ENCODE data around the gene GPRC5D. TPM values are rescaled to one million over a fixed set of nuclear protein-coding genes. Genes with fewer than 3 reads are reported as not detected.

Gene GPRC5D
- total and polyA plus RNA-seq, 7 donors: not detected

DNA sequence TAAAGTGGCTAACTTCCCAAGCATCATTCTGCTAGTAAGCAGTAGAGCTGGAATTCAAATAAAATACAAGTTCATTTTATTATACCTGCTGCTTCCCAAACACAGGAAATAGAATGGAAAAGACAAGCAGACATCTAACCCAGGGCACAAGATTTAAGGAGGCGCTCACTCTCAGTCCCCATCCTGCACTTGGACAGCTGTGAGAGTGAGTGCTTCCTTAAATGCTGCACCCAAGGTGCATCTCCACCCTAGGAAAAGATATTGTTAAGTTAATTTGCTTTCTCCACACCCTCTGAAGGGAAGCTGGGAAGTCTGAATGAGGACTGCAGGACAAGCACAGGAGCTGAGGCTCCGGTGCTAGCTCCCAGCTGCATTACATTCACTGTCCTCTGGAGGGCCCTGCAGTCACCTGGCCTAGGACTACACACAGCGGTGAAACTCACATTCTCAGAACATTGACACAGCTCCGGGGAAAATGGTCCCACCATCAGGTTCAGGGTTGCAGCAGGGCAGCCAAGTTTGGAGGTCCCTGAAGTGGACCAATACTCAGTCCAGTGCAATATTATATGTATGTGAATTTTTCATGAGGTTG, 33.9 kb upstream of the GPRC5D start:
- TF ChIP-seq, protein P1, sequence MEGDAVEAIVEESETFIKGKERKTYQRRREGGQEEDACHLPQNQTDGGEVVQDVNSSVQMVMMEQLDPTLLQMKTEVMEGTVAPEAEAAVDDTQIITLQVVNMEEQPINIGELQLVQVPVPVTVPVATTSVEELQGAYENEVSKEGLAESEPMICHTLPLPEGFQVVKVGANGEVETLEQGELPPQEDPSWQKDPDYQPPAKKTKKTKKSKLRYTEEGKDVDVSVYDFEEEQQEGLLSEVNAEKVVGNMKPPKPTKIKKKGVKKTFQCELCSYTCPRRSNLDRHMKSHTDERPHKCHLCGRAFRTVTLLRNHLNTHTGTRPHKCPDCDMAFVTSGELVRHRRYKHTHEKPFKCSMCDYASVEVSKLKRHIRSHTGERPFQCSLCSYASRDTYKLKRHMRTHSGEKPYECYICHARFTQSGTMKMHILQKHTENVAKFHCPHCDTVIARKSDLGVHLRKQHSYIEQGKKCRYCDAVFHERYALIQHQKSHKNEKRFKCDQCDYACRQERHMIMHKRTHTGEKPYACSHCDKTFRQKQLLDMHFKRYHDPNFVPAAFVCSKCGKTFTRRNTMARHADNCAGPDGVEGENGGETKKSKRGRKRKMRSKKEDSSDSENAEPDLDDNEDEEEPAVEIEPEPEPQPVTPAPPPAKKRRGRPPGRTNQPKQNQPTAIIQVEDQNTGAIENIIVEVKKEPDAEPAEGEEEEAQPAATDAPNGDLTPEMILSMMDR (IDR thresholded peaks at IDR 0.05): peak; percentile 35
- peaks cover 5 to 62% of the 10 kb centered on the region in 2 donors for H3K36me3 ChIP-seq (ENCODE audit: insufficient read depth in 1 of 2, low read depth in 1 of 2)
- H3K4me3 ChIP-seq: no peak overlapping the region
- H3K27me3 ChIP-seq (ENCODE audit: insufficient read depth in 3 of 3, low read length in 2 of 3): no peaks in the 10 kb centered on the region
- WGBS, 3 donors: 76 to 86% (median 82%) methylated on average over 4 of the region's 4 CpGs
- H3K27ac ChIP-seq: no peak overlapping the region
- intact Hi-C loops (cut with DNase I): loop anchor here (10.0 kb wide), 2 partner anchors 151 to 191 kb away; no protein-coding TSS in a partner anchor
- H3K4me1 ChIP-seq: no peaks in the 10 kb centered on the region
- ATAC-seq (peak in 3 of 4 donors; percentile 54 to 60 (median 57)), DNase-seq (no peak)
- H3K9me3 ChIP-seq: no peaks in the 10 kb centered on the region

DNA sequence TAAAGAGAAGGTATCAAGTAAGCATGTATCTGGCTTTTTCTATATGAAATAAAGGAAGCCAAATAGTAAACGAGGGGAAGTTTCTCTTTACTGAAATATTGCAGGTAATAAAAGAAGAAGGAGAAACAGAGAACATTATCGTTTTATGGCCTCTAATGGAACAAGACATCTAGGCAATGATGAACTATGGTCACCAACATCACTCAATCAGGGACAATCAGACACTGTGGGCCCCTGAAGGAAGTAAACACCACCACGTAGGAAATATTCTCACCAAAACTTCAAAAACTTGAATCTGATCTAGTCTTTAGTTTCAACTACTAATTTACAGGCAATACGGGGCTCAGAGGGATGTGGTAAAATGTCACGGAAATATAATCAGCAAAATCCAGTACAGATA, 32.2 kb upstream of the GPRC5D start:
- TF ChIP-seq, protein P1 (IDR thresholded peaks at IDR 0.05): no peak
- no peak for DNase-seq
- no peak for ATAC-seq
- H3K4me3 ChIP-seq: no peak overlapping the region
- no peaks in the 10 kb centered on the region for H3K9me3 ChIP-seq
- H3K4me1 ChIP-seq: no peaks in the 10 kb centered on the region
- H3K27me3 ChIP-seq (ENCODE audit: insufficient read depth in 3 of 3, low read length in 2 of 3): no peaks in the 10 kb centered on the region
- intact Hi-C loops (cut with DNase I): loop anchor here (10.0 kb wide), 2 partner anchors 149 to 189 kb away; no protein-coding TSS in a partner anchor
- WGBS, 3 donors: 92 to 94% (median 93%) methylated on average over 5 of the region's 5 CpGs
- H3K27ac ChIP-seq: no peak overlapping the region
- H3K36me3 ChIP-seq (ENCODE audit: insufficient read depth in 1 of 2, low read depth in 1 of 2): peaks cover 5 to 70% of the 10 kb centered on the region in 2 donors

DNA sequence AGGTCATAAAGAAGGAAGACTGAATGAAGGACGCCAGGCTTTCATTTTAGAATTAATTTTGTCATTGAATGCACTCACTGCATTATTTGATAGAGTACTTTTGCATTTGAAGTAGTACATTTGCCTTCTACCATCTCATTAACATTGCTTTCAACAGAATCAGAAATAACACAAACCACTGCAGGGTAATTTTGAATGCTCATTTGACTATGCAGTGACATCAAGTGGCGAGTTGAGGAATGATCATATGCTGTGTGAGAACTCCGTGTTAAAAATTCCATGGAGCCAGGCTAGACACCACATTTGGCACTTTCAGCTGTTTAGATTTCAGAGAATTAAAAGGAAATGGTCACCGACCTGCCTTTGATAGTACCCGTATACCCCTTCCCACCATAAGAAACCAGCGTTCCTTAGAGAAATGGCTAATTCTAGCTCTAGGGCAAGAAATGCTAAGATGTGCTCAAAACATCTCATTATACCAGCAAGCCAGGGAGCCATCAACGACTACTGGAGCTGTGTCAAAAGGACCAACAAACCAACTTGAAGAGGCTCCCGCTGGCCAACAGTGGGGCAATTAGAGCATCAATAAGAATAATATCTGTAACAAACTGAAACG, 31.6 kb upstream of the GPRC5D start:
- intact Hi-C loops (cut with DNase I): loop anchor here (2.0 to 10.0 kb wide), 3 partner anchors 67 to 189 kb away; no protein-coding TSS in a partner anchor
- H3K4me1 ChIP-seq: no peaks in the 10 kb centered on the region
- peaks cover 5 to 69% of the 10 kb centered on the region in 2 donors for H3K36me3 ChIP-seq (ENCODE audit: insufficient read depth in 1 of 2, low read depth in 1 of 2)
- TF ChIP-seq, protein P1 (IDR thresholded peaks at IDR 0.05): peak; percentile 56
- 55 to 63% (median 57%) methylated on average over 9 of the region's 9 CpGs for WGBS, 3 donors
- H3K27me3 ChIP-seq (ENCODE audit: insufficient read depth in 3 of 3, low read length in 2 of 3): no peaks in the 10 kb centered on the region
- no peak overlapping the region for H3K4me3 ChIP-seq
- peak; percentile 59 to 88 (median 65) for ATAC-seq
- H3K9me3 ChIP-seq: no peaks in the 10 kb centered on the region
- H3K27ac ChIP-seq: no peak overlapping the region
- DNase-seq: no peak

DNA sequence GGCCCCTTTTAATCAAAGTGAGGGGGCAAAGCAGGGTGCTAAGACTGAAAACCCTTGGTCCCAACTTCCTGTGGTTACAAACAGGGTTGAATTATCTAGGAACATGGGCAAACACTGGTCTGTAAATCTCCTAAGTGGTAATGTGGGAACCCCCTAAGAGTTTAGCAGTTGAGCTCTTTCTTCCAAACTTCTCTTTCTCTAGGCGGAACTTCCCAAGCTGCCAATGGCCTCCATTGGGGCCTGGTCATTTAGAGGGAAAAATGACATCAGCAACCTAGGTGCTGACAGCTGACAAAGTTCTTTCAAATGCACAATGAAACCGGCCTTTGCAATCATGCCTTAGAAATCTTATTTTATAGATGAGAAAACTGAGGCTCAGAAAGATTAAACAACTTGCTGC, 30.4 kb upstream of the GPRC5D start:
- Histone ChIP-seq H3K9me3 (no peaks in the 10 kb centered on the region), H3K36me3 (ENCODE audit: insufficient read depth in 1 of 2, low read depth in 1 of 2) (peaks cover 5 to 57% of the 10 kb centered on the region in 2 donors), H3K4me3 (no peak overlapping the region), H3K27ac (no peak overlapping the region), H3K4me1 (no peaks in the 10 kb centered on the region), H3K27me3 (ENCODE audit: insufficient read depth in 3 of 3, low read length in 2 of 3) (no peaks in the 10 kb centered on the region)
- DNase-seq: no peak
- intact Hi-C loops (cut with DNase I): loop anchor here (1.0 to 10.0 kb wide), 4 partner anchors 66 to 188 kb away; no protein-coding TSS in a partner anchor
- 91 to 93% (median 93%) methylated on average over 2 of the region's 2 CpGs for WGBS, 3 donors
- TF ChIP-seq, protein P1 (IDR thresholded peaks at IDR 0.05): no peak
- no peak for ATAC-seq

Data from psoas muscle (tissue), 8 donors.